UCSD-AML1 (cell line): ENCODE data around the gene ASGR1.
"Not testable (repeated sequence)": the region's sequence is repeated elsewhere in the genome, so short reads cannot be mapped to it uniquely, and the experiment has no call there.

ENCODE experiments used
- DNase-seq: peaks from one replicate; lab custom pipeline; 2025; ENCODE audit not compliant: unreplicated experiment; lab: John Stamatoyannopoulos, UW

The ASGR1 gene

DNA sequence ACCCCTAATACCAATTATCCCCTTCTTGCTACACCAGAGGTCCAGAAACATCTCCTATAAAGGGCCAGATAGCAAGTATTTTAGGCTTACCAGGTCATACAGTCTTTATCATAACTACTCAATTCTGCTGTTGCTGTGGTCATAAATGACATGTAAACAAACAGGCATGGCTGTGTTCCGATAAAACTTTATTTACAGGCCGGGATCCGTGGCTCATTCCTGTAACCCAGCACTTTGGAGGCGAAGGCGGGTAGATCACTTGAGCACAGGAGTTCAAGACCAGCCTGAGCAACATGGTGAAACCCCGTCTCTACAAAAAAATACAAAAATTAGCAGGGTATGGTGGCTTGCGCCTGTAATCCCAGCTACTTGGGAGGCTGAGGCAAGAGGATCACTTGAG lies 12.3 kb downstream of the ASGR1 start:
- no peak for DNase-seq

DNA sequence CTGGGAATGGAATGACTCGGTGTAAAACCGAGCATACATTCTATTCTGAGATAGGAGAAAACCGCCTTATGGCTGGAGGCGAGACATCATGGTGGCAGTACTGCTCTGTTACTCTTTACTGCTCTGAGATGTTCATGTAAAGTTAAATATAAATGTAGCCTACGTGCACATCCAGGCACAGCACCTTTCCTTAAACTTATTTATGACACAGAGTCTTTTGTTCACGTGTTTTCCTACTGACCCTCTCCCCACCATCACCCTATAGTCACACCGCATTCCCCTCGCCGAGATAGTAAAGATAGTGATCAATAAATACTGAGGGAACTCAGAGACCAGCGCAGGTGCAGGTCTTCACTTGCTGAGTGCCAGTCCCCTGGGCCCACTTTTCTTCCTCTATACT lies 19.6 kb downstream of the ASGR1 start:
- not testable (repeated sequence) for DNase-seq

GRCh38 chr17:7158424-7158823 lies 20.7 kb downstream of the ASGR1 start:
- not testable (repeated sequence) for DNase-seq

- DNase-seq = no peak
These were observed 22.7 kb downstream of the ASGR1 start for GRCh38 chr17:7156342-7156940.

- DNase-seq = no peak
These were observed 31.4 kb downstream of the ASGR1 start for GRCh38 chr17:7147772-7148171.

- DNase-seq = no peak
These were observed 33.1 kb downstream of the ASGR1 start for GRCh38 chr17:7146115-7146514.

DNA sequence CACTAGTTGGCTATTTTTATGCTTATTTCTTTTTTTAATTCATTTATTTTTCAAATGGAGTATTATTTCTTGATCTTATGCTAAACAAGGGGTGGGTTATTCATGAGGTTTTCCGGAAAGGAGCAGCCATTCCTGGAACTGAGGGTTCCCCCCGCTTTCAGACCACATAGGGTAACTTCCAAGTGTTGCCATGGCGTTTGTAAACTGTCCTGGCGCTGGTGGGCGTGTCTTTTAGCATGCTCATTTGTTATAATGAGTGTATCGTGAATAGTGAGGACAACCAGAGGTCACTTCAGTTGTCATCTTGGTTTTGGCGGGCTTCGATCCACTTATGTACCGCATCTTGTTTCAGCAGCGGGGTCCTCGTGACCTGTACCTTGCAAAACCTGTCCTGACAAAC lies 35.0 kb downstream of the ASGR1 start:
- no peak for DNase-seq

DNA sequence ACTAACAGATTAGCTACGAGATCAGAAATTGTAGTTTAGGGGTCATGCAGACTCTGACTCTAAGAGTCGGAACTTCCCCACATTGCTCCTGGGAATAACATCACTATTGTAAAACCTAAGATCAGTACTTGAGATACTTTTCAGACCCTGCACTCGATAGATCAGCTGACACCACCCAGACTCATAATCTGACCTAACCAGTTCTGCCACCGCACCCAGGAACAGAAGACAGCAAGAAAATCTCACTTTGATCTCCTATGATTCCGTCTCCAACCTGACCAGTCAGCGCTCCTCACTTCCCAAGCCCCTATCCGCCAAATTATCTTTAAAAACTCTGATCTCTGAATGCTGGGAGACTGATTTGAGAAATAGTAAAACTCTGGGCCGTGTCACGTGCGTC lies 37.3 kb downstream of the ASGR1 start:
- no peak for DNase-seq

GRCh38 chr17:7139400-7139799 lies 39.8 kb downstream of the ASGR1 start:
- no peak for DNase-seq

GRCh38 chr17:7138800-7139381 lies 40.3 kb downstream of the ASGR1 start:
- DNase-seq = no peak

DNA sequence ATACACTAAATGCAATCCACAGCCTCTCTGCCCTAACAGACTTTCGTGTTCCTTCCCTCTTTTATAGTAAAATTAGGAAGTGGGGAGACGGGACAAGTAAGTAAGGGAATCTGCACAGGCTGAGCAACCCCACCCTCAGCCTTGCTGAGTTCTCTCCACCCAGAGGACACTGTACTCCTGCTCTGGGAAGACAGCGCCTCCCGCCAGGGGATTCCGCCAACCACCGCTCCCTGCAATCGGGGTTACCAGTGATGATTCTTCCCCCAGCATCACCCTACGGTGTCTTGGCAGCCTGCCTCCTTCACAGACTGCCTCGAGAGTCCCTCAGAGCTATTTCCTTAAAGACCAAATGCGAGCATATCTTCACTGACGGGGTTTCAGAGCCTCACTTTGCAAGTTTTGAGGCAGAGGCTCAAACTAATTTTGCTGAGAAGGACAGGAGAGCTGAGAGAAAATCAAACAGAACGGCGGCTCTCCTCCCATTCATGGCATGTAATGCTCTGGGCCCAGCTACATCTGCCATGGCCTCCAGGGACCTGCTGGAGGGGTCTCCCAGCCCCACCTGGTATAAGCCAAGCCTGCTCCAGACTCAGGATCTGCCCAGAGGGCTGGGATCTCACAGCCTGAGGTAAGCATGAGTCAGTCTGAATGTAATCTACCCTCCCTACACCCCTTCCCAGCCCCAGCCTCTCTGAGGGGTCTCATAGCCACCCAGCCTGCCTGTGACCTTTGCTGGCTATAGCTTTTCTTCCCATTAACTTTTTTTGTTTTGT lies 41.8 kb downstream of the ASGR1 start:
- no peak for DNase-seq

- peak; percentile 72 for DNase-seq
These were observed 42.8 kb downstream of the ASGR1 start for GRCh38 chr17:7136266-7136877.

GRCh38 chr17:7133916-7134315 lies 45.3 kb downstream of the ASGR1 start:
- no peak for DNase-seq

- DNase-seq = peak; percentile 62
These were observed 45.7 kb downstream of the ASGR1 start for GRCh38 chr17:7133424-7133823.

GRCh38 chr17:7132511-7133094 lies 46.6 kb downstream of the ASGR1 start:
- DNase-seq = no peak

DNA sequence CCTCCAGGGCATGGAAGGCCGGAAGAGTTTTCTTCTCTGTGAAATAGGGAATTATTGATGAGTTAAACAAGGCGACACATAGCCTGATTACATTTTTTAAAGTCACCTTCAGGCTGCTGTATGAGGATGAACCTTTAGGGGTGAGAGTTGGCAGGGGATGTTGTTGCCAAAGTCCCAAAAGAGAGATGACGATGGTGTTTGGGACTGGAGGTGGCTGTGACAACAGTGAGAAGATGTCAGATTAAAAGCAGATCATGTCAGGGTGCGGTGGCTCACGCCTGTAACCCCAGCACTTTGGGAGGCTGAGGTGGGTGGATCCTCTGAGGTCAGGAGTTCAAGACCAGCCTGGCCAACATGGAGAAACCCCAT lies 47.8 kb downstream of the ASGR1 start:
- no peak for DNase-seq

DNA sequence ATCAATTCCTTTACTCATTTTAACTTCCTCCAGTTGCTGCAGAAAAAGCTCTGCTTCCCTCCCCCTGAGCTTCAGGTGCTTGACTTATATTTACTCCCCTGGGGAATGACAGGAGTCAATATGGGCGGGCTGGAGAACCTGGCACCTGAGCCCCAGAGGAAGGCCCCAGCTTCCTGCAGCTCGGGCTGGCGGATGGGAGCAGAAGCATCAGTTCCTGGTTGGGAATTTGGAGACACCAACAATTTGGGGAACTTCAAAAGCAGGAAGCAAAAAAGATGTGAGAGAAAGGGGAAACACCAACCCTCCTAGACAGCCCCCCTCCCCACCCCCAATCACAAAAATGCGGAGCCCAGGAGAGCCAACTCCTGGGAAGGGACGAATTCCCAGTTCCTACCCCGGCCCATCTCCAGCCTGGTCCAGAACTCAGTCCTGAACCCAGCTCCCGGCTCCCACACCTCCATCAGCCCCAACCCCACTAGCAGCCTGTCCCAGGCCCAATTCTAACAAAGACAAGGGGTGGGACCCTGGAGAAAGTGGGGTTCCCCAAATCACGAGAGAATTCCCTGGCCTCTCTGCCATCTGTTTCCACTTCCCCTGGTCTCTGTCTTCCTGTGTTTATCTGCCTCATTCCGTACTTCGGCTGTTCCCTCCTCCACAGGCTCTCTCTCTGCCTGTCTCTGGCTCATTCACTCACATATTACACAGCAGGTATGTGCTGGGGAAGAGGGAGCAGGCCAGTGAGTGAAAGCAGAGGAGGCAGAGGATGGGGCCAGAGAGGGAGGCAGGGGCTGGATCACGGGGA lies 48.3 kb downstream of the ASGR1 start:
- no peak for DNase-seq

DNA sequence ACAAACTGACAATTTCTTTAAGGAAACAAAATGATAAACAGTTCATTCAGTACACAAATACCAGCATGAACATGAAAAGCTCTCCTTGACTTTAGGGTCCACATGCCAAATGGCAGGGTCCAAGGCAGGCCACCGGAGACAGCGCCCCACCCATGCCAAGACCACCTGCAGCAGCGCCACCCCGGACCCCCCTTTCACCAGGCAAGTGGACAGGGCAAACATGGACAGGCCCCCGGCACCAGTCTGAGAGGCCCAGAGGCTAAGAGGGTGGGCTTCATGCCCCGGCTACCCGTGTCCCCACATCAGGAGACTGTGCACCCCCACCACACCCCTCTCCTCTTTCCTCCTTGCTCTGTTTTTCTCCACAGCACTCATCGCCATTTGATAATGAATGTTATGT lies 49.9 kb downstream of the ASGR1 start:
- no peak for DNase-seq

GRCh38 chr17:7128160-7128559 lies 51.0 kb downstream of the ASGR1 start:
- no peak for DNase-seq

DNA sequence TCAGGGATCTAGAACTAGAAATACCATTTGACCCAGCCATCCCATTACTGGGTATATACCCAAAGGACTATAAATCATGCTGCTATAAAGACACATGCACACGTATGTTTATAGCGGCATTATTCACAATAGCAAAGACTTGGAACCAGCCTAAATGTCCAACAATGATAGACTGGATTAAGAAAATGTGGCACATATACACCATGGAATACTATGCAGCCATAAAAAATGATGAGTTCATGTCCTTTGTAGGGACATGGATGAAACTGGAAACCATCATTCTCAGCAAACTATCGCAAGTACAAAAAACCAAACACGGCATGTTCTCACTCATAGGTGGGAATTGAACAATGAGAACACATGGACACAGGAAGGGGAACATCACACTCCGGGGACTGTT lies 51.7 kb downstream of the ASGR1 start:
- not testable (repeated sequence) for DNase-seq

GRCh38 chr17:7126386-7126785 lies 52.8 kb downstream of the ASGR1 start:
- DNase-seq = not testable (repeated sequence)
